ENCODE data around the gene RASSF7. TPM values are rescaled to one million over a fixed set of nuclear protein-coding genes. Genes with fewer than 3 reads are reported as not detected.

RASSF7 gene
- total RNA-seq, 2 donors from 2014 or later = 49.4 to 107 TPM

DNA sequence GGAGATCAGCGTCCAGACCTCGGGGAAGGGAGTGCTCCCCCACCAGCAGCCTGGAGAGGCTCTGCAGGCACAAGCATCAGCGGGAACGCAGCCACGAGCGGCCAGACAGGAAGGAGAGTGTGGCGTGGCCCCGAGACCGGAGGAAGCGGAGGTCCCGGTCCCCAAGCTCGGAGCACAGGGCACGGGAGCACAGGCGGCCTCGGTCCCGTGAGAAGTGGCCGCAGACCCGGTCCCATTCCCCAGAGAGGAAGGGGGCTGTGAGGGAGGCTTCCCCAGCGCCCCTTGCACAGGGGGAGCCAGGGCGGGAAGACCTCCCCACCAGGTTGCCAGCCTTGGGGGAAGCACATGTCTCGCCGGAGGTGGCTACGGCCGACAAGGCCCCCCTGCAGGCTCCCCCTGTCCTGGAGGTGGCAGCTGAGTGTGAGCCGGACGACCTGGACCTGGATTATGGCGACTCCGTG is 48.1 kb downstream of the RASSF7 start:
- Histone ChIP-seq H3K4me1 (replicated peaks) (peaks cover 1% of the 10 kb centered on the region), H3K27ac (no peak overlapping the region), H3K4me3 (no peak overlapping the region), H3K9me3 (no peaks in the 10 kb centered on the region), H3K27me3 (replicated peaks; ENCODE audit: insufficient read depth) (no peaks in the 10 kb centered on the region), H3K36me3 (peaks cover 40 to 41% of the 10 kb centered on the region in 2 donors)
- 81% methylated on average over 28 of the region's 28 CpGs for WGBS
- TF ChIP-seq POLR2AphosphoS5 (IDR thresholded peaks at IDR 0.05) (no peak), CTCF (IDR thresholded peaks at IDR 0.05) (no peak), POLR2A (IDR thresholded peaks at IDR 0.05) (no peak)
- DNase-seq (ENCODE audit: low spot score) = no peak
- intact Hi-C loops (cut with DNase I) = no loop called here

- no peak overlapping the region for H3K27ac ChIP-seq
- peaks cover 40% of the 10 kb centered on the region in 2 donors for H3K36me3 ChIP-seq
- peaks cover 7% of the 10 kb centered on the region for H3K4me1 ChIP-seq (replicated peaks)
- no peak for DNase-seq (ENCODE audit: low spot score)
- intact Hi-C loops (cut with DNase I) = no loop called here
- WGBS = 89% methylated on average over 18 of the region's 28 CpGs
- TF ChIP-seq POLR2A (IDR thresholded peaks at IDR 0.05) (no peak), POLR2AphosphoS5 (IDR thresholded peaks at IDR 0.05) (no peak), CTCF (IDR thresholded peaks at IDR 0.05) (no peak)
- no peaks in the 10 kb centered on the region for H3K27me3 ChIP-seq (replicated peaks; ENCODE audit: insufficient read depth)
- no peaks in the 10 kb centered on the region for H3K9me3 ChIP-seq
- no peak overlapping the region for H3K4me3 ChIP-seq
Observed at GRCh38 chr11:609341-609811, 48.6 kb downstream of the RASSF7 start.

- Histone ChIP-seq H3K4me1 (replicated peaks) (peaks cover 14% of the 10 kb centered on the region), H3K9me3 (no peaks in the 10 kb centered on the region), H3K27me3 (replicated peaks; ENCODE audit: insufficient read depth) (no peaks in the 10 kb centered on the region), H3K27ac (no peak overlapping the region), H3K4me3 (no peak overlapping the region), H3K36me3 (peaks cover 31 to 33% of the 10 kb centered on the region in 2 donors)
- TF ChIP-seq CTCF (IDR thresholded peaks at IDR 0.05) (no peak), POLR2A (IDR thresholded peaks at IDR 0.05) (no peak), POLR2AphosphoS5 (IDR thresholded peaks at IDR 0.05) (no peak)
- no peak for DNase-seq (ENCODE audit: low spot score)
- 94% methylated on average over 14 of the region's 18 CpGs for WGBS
- intact Hi-C loops (cut with DNase I) = no loop called here
Observed at GRCh38 chr11:610146-610801, 49.5 kb downstream of the RASSF7 start.

GRCh38 chr11:611001-611996 is 50.5 kb downstream of the RASSF7 start:
- Histone ChIP-seq H3K9me3 (no peaks in the 10 kb centered on the region), H3K4me1 (replicated peaks) (peaks cover 15% of the 10 kb centered on the region), H3K27me3 (replicated peaks; ENCODE audit: insufficient read depth) (no peaks in the 10 kb centered on the region), H3K4me3 (no peak overlapping the region), H3K27ac (peak overlapping the region in 1 of 2 donors; percentile 12), H3K36me3 (peaks cover 23 to 28% of the 10 kb centered on the region in 2 donors)
- WGBS = 84% methylated on average over 48 of the region's 49 CpGs
- DNase-seq (ENCODE audit: low spot score) = no peak
- TF ChIP-seq POLR2A (IDR thresholded peaks at IDR 0.05) = no peak
- intact Hi-C loops (cut with DNase I) = no loop called here
